ENCODE data around the gene IL10RB.

DNA sequence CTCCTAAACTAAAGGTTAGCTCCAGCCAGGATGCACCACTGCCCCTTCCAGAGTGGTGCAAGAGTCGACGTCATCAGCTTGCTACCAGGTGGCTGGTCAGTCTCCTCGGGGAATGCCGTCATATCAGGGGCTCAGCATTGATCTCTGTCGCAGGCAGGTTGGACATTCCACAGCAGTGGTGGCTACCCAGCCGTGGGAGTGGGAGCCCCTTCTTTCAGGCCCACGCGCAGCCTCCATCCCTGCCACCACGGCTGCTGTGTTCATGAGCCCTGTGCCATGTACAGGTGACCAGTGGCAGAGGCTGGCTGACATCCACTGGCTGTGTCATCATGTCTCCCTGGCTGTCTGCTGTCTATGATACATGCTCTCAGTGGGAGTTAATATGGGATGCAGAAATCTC is 25.5 kb downstream of the IL10RB start:
- TF ChIP-seq, protein P1, sequence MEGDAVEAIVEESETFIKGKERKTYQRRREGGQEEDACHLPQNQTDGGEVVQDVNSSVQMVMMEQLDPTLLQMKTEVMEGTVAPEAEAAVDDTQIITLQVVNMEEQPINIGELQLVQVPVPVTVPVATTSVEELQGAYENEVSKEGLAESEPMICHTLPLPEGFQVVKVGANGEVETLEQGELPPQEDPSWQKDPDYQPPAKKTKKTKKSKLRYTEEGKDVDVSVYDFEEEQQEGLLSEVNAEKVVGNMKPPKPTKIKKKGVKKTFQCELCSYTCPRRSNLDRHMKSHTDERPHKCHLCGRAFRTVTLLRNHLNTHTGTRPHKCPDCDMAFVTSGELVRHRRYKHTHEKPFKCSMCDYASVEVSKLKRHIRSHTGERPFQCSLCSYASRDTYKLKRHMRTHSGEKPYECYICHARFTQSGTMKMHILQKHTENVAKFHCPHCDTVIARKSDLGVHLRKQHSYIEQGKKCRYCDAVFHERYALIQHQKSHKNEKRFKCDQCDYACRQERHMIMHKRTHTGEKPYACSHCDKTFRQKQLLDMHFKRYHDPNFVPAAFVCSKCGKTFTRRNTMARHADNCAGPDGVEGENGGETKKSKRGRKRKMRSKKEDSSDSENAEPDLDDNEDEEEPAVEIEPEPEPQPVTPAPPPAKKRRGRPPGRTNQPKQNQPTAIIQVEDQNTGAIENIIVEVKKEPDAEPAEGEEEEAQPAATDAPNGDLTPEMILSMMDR (conservative IDR thresholded peaks at IDR 0.05; ENCODE audit: low read depth in 2 of 2), result no peak
- TF ChIP-seq POLR2AphosphoS5 (IDR thresholded peaks at IDR 0.05; ENCODE audit: low read depth) (no peak), EZH2phosphoT487 (IDR thresholded peaks at IDR 0.05; ENCODE audit: unreplicated experiment) (no peak), JUNB (IDR thresholded peaks at IDR 0.05; ENCODE audit: unreplicated experiment) (no peak), EZH2 (IDR thresholded peaks at IDR 0.05; ENCODE audit: low read depth, unreplicated experiment) (no peak), ZNF331 (CRISPR knock-in tag; IDR thresholded peaks at IDR 0.05; ENCODE audit: low read depth) (no peak), ZNF114 (CRISPR knock-in tag; IDR thresholded peaks at IDR 0.05) (no peak), CREB1 (CRISPR knock-in tag; IDR thresholded peaks at IDR 0.05; ENCODE audit: low read depth) (no peak), NANOG (IDR thresholded peaks at IDR 0.05; ENCODE audit: borderline replicate concordance) (no peak)
- TF ChIP-seq, protein P2, sequence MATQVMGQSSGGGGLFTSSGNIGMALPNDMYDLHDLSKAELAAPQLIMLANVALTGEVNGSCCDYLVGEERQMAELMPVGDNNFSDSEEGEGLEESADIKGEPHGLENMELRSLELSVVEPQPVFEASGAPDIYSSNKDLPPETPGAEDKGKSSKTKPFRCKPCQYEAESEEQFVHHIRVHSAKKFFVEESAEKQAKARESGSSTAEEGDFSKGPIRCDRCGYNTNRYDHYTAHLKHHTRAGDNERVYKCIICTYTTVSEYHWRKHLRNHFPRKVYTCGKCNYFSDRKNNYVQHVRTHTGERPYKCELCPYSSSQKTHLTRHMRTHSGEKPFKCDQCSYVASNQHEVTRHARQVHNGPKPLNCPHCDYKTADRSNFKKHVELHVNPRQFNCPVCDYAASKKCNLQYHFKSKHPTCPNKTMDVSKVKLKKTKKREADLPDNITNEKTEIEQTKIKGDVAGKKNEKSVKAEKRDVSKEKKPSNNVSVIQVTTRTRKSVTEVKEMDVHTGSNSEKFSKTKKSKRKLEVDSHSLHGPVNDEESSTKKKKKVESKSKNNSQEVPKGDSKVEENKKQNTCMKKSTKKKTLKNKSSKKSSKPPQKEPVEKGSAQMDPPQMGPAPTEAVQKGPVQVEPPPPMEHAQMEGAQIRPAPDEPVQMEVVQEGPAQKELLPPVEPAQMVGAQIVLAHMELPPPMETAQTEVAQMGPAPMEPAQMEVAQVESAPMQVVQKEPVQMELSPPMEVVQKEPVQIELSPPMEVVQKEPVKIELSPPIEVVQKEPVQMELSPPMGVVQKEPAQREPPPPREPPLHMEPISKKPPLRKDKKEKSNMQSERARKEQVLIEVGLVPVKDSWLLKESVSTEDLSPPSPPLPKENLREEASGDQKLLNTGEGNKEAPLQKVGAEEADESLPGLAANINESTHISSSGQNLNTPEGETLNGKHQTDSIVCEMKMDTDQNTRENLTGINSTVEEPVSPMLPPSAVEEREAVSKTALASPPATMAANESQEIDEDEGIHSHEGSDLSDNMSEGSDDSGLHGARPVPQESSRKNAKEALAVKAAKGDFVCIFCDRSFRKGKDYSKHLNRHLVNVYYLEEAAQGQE (IDR thresholded peaks at IDR 0.05; ENCODE audit: unreplicated experiment), result no peak
- TF ChIP-seq, protein P3, sequence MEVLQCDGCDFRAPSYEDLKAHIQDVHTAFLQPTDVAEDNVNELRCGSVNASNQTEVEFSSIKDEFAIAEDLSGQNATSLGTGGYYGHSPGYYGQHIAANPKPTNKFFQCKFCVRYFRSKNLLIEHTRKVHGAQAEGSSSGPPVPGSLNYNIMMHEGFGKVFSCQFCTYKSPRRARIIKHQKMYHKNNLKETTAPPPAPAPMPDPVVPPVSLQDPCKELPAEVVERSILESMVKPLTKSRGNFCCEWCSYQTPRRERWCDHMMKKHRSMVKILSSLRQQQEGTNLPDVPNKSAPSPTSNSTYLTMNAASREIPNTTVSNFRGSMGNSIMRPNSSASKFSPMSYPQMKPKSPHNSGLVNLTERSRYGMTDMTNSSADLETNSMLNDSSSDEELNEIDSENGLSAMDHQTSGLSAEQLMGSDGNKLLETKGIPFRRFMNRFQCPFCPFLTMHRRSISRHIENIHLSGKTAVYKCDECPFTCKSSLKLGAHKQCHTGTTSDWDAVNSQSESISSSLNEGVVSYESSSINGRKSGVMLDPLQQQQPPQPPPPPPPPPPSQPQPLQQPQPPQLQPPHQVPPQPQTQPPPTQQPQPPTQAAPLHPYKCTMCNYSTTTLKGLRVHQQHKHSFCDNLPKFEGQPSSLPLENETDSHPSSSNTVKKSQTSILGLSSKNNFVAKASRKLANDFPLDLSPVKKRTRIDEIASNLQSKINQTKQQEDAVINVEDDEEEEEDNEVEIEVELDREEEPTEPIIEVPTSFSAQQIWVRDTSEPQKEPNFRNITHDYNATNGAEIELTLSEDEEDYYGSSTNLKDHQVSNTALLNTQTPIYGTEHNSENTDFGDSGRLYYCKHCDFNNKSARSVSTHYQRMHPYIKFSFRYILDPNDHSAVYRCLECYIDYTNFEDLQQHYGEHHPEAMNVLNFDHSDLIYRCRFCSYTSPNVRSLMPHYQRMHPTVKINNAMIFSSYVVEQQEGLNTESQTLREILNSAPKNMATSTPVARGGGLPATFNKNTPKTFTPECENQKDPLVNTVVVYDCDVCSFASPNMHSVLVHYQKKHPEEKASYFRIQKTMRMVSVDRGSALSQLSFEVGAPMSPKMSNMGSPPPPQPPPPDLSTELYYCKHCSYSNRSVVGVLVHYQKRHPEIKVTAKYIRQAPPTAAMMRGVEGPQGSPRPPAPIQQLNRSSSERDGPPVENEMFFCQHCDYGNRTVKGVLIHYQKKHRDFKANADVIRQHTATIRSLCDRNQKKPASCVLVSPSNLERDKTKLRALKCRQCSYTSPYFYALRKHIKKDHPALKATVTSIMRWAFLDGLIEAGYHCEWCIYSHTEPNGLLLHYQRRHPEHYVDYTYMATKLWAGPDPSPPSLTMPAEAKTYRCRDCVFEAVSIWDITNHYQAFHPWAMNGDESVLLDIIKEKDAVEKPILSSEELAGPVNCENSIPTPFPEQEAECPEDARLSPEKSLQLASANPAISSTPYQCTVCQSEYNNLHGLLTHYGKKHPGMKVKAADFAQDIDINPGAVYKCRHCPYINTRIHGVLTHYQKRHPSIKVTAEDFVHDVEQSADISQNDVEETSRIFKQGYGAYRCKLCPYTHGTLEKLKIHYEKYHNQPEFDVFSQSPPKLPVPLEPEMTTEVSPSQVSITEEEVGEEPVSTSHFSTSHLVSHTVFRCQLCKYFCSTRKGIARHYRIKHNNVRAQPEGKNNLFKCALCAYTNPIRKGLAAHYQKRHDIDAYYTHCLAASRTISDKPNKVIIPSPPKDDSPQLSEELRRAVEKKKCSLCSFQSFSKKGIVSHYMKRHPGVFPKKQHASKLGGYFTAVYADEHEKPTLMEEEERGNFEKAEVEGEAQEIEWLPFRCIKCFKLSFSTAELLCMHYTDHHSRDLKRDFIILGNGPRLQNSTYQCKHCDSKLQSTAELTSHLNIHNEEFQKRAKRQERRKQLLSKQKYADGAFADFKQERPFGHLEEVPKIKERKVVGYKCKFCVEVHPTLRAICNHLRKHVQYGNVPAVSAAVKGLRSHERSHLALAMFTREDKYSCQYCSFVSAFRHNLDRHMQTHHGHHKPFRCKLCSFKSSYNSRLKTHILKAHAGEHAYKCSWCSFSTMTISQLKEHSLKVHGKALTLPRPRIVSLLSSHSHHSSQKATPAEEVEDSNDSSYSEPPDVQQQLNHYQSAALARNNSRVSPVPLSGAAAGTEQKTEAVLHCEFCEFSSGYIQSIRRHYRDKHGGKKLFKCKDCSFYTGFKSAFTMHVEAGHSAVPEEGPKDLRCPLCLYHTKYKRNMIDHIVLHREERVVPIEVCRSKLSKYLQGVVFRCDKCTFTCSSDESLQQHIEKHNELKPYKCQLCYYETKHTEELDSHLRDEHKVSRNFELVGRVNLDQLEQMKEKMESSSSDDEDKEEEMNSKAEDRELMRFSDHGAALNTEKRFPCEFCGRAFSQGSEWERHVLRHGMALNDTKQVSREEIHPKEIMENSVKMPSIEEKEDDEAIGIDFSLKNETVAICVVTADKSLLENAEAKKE (CRISPR knock-in tag; IDR thresholded peaks at IDR 0.05), result no peak
- TF ChIP-seq, protein P4, sequence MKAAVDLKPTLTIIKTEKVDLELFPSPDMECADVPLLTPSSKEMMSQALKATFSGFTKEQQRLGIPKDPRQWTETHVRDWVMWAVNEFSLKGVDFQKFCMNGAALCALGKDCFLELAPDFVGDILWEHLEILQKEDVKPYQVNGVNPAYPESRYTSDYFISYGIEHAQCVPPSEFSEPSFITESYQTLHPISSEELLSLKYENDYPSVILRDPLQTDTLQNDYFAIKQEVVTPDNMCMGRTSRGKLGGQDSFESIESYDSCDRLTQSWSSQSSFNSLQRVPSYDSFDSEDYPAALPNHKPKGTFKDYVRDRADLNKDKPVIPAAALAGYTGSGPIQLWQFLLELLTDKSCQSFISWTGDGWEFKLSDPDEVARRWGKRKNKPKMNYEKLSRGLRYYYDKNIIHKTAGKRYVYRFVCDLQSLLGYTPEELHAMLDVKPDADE (IDR thresholded peaks at IDR 0.05), result no peak
